Stimulated activated CD4-positive, alpha-beta T cell treated with anti-CD3 and anti-CD28 coated beads, Interleukin-1b, Interleukin-23, amount 100 ng/mL, for 48 hours (primary cell): ENCODE results near the gene ADCY9.
"Not testable (repeated sequence)": the region's sequence is repeated elsewhere in the genome, so short reads cannot be mapped to it uniquely, and the experiment has no call there.

Experiments
- DNase-seq: peaks from one replicate; pipeline ENCODE4 v3.0.0-alpha.2; 2020

Gene ADCY9

GRCh38 chr16:4064950-4065352, 51.3 kb downstream of the ADCY9 start:
- peak; percentile 34 for DNase-seq

- no peak for DNase-seq
Measured at GRCh38 chr16:4062212-4062802, 53.9 kb downstream of the ADCY9 start.

DNA sequence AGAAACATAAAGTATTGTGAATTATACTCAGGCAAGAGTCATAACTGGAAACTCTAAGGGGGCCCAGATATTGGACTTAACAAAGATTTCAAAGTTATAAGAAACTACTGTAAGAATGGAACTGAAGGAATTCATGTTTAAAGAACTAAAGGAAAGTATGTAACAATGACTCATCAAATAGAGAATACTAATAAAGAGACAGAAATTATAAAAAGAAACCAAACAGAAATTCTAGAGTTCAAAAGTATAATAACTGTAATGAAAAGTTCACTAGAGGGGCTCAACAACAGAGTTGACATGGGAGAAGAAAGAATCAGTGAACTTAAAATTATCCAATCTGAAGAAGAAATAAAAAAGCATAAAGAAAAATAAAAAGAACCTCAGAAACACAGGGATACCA, 55.4 kb downstream of the ADCY9 start:
- DNase-seq: no peak

DNA sequence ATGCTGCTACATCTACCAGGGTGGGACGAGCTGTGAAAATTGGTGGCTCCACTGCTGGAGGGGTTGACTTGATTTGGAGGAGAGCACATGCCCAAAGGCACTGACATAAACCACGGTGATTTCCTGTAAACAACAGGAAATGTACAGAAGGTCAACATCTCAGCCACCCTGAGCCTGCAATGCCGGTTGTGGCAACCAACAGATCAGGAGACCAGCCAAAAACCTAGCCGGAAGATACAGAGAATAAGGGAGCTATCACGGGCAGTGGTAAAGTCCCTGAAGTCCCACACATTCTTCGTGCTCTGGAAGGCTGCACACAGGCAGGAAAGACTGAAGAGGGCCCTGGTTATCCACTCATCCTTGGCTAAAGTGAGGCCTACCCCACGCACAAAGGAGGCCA, 56.2 kb downstream of the ADCY9 start:
- DNase-seq: no peak

GRCh38 chr16:4058386-4058785, 57.9 kb downstream of the ADCY9 start:
- DNase-seq: no peak

DNA sequence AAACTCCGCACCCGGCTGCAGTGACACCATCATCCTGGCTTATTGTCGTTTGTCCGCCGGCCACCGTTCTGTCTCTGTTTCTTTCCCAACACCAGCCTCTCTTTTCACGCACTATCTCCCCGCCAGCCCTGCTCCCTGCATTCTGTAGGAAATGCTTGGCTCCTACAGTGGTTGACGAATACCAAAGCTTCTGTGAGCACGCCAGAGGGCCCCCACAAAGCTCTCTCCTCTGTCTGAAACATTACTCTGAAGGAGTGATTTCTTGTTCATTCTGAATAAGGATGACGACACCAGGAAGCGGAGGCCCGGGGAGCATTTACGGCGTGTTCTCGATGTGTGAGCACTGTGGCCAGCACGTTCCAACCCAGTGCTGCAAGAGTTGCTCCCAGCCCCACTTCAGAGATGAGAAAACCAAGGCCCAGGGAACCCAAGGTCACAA, 58.8 kb downstream of the ADCY9 start:
- DNase-seq: no peak

DNA sequence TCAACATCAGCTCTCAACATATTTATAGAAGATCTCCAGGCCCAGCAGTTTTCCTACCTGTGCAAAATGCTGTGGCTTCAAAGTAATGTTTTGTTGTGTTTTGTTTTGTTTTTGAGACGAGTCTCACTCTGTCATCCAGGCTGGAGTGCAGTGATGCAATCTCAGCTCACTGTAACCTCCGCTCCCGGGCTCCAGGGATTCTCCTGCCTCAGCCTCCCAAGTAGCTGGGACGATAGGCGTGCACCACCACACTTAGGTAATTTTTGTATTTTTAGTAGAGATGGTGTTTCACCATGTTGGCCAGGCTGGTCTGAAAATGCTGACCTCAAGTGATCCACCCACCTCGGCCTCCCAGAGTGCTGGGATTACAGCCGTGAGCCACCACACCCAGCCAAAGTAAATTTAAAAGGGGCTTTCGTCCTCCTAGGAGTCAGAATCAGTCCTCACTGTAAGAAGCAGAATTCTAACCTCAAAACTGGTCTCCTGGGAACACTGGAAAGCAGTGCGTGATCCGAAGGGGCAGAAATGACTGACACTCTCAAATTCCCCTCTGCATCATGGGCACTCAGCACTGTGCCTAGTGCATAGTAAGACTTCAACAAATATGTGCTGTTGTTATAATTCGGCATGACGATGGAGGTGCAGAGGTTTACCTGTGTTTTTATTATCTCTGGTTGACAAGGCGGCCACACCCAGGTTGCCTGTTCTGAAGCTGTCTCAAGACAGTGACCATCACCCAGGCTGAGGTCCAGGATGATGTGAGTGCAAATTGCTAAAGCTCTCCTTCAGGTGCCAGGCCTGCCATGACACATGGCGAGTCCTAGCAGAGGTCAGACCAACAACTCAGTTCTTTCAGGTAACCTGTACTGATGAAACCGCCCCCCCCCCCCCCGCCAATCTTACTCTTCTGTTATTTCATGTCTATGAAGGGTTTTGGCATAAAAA, 59.8 kb downstream of the ADCY9 start:
- no peak for DNase-seq

DNA sequence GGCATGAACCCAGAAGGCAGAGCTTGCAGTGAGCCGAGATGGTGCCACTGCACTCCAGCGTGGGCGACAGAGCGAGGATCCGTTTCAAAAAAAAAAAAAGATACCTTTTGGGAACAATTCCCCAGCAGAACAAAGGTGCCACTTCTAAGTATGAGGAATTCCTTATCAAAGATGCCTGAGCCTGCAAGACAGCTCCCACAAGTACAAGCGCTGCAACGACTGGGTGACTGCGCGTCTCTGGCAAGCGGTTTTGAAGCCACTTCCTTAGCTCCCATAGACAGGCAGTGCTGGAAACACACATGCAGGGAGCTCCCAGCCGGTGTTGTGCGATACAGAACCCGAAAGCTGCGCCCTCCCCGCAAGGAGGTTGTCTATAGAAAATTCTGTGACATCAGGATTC, 60.5 kb downstream of the ADCY9 start:
- no peak for DNase-seq

GRCh38 chr16:4053301-4053845, 62.9 kb downstream of the ADCY9 start:
- DNase-seq: no peak

DNA sequence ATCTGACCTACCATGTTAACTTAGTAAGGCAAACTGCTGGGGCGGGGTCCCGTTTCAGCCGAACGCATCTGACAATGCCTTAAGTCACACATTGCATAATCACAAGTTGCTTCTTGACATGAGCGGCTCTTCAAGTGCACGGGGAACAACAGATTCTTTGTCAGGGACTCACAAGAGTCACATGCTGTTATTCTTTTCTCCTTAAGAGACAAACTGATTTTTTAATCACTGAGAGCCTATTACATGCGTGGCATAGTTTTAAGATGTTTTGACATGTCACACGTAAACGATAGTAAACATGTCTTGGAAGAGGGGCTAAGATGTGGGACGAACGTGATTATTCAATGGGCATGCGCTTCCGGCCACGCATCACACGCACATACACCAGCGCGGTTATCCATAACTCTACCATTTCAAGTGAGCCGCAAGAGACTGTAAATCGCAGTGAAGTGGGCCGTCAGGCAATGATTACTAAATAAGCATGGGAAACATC, 63.4 kb downstream of the ADCY9 start:
- DNase-seq: no peak

DNA sequence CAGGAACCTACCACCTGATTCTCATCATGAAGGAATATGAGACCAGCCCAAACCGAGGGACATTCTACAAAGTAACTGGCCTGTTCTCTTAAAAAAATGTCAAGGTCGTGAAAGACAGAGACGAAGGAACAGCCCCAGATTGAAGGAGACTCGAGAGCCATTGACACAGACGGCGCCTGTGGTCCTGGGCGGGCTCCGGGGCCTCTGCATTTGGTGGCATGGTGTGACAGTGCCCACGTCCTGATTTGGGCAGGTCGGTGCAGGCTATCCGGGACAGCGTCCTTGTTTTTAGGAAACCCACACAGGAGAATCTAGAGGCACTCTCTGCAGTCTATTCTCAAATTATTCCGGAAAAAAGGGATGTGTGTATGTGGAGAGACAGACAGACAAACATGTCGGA, 64.1 kb downstream of the ADCY9 start:
- DNase-seq: no peak

DNA sequence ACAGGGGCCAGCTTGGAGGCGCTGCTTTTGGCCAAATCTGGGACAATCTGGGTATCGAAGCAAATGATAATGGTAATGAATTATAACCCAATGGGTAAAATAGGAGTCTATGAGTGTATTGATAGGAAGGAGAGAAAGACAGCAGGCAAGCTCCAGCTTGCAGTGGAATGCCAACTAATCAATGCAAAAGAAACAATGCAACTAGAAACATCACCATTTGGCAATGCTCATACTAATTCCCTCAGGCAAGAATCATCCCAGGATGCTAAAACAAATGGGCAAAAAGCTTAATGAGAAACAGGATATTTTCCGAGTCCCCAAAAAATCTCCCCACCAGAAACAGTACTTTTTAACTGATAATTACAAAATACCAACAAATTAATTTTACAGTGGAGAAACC, 64.7 kb downstream of the ADCY9 start:
- no peak for DNase-seq

DNA sequence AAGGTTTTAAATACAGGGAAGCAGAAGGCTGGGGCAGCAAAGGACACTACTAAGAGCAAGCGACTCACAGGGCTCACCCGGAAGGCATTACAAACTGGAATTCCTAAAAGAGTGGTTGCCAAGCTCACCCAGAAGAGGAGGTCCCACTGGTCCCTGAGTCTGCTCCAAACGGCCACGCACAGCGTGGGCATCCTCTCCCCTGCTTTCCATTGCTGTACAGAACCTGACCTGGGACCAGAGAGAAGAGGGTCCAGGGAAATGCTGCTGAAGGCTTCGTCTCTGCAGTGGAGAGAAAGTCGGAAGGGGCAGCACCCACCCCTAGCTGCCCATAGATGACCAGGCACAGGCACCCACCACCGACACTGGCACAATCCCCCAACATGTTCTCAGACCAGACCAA, 67.2 kb downstream of the ADCY9 start:
- no peak for DNase-seq

GRCh38 chr16:4048481-4048880, 67.8 kb downstream of the ADCY9 start:
- DNase-seq: no peak

GRCh38 chr16:4046221-4046620, 70.0 kb downstream of the ADCY9 start:
- no peak for DNase-seq

GRCh38 chr16:4045561-4045960, 70.7 kb downstream of the ADCY9 start:
- DNase-seq: not testable (repeated sequence)

GRCh38 chr16:4042581-4042980, 73.7 kb downstream of the ADCY9 start:
- DNase-seq: no peak

- no peak for DNase-seq
Measured at GRCh38 chr16:4038448-4038847, 77.8 kb downstream of the ADCY9 start.

- DNase-seq: not testable (repeated sequence)
Measured at GRCh38 chr16:4036952-4037351, 79.3 kb downstream of the ADCY9 start.

DNA sequence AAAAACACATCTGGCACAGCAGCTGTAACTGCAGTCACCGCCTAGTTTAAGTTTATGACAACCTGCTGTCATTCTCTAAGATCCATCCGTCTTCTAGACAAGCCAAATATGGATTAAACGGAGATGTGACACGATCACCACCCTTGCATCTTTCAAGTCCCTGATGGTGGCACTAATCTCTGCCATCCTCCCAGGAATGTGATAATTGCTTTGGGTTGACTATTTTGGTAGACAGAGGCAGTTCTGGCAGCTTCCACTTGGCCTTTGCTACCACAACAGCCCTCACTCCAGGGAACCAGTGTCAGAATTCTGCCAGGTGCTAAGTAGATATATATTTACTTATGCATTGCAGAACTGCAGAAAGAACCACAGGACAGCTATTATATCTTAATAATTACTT, 81.3 kb downstream of the ADCY9 start:
- no peak for DNase-seq

DNA sequence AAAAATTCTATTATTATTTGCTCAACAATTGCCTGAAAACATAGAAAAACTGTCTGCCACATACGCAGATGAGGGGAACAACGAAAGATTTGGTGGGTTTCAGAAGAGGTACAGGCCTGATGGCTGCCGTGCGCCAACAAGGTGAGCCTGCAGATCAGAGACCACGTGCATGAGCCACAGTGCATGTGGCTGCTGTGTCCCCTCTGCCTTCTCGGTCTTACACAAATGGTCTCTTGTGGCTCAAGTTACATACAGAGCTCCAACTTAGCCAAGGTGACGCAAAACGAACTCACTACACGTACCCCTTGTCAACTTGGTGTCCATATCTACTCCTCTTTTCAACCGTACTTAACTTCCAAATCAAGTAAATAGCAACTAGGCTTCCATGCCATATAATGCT, 82.3 kb downstream of the ADCY9 start:
- DNase-seq: no peak

DNA sequence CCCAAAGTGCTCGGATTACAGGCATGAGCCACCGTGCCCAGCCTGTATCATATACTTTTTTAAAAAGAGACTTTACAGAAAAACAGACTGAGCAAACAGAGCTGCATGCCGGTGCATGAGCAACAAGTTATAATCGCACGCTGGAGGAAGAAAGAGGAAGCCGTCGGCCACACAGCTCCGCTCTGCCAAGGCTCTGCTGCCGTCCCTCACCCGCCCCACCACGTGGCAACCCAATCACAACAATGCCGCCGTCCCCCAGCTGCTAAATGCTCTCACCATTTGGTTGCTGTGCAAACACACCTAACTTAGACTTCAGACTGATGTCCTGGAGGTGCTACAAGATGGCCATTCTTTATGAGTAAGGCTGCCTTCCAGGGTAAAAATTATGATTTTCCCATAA, 83.5 kb downstream of the ADCY9 start:
- peak; percentile 7 for DNase-seq

DNA sequence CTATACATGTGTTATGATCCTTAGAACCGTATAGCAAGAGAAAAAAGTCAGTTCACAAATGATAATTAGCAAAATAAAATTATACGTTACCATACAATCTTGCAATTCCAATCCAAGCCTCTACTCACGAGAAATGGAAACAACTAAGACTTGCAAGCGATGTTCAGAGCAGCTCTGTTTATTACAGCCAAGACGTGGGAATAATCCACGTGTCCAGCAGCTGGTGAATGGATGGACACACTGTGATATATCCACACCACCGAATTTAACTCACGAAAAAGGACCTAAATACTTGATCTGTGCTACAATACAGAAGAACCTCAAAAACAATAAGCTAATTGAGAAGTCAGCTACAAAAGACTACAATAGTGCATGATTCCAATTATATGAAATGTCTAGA, 88.1 kb downstream of the ADCY9 start:
- no peak for DNase-seq

GRCh38 chr16:4026854-4027253, 89.4 kb downstream of the ADCY9 start:
- DNase-seq: no peak
